Measurements from ENCODE around the gene RBM20. TPM values are rescaled to one million over a fixed set of nuclear protein-coding genes. Genes with fewer than 3 reads are reported as not detected.

RBM20 gene
- total and polyA plus RNA-seq, 2 of the 13 experiments (the other 11 are each of a cell fraction or from before 2014, with no cell fraction given), result 0.02 to 0.22 TPM

DNA sequence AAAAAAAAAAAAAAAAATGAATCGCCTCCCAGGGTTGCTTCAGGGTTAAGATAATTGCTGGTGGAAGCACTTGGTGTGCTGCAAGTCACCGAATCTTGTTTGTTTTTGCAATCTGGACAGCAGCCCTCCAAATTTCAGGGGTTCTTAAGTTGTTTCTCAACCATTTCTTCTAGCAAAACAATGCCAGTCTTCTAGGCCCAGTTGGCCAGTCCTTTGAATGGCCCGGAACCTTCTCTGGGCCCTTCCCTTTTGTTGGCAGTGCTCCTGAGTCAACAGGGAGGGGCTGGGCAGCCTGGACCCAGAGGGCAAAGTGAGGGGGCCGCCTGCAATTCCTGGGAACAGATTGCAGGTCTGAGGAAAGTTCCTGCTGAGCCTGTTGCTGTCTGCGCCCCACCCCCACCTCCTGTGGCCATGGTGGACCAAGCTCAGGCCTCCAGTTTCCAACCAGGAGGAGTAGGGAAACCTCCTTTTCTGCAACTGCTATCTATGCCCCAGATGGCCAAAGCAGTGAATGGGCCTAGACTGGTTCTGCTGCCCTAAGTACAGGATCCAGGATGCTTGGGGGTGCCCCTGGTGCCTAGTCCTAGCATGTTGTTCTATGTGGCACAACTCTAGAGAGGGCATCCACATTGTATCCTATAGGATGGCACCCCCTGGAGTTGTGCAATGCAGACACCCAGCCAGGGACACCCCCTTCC, 196.2 kb downstream of the RBM20 start (continued):
- TF ChIP-seq KLF12 (CRISPR knock-in tag; IDR thresholded peaks at IDR 0.05; ENCODE audit: borderline replicate concordance) (peak; percentile 62; the same call in 1 of the 2 replicates), THYN1 (CRISPR knock-in tag; IDR thresholded peaks at IDR 0.05; ENCODE audit: borderline replicate concordance, low read depth) (no peak), RAD21 (CRISPR knock-in tag; IDR thresholded peaks at IDR 0.05) (0 out of 2 replicates have a peak, but pooled peaks have one; percentile 19), GTF2F1 (IDR thresholded peaks at IDR 0.05; ENCODE audit: low read length) (no peak), HOXD1 (CRISPR knock-in tag; IDR thresholded peaks at IDR 0.05) (peak; percentile 49; the same call in 1 of the 2 replicates), FOXA1 (IDR thresholded peaks at IDR 0.05) (no peak), FOXA1 (CRISPR knock-in tag; IDR thresholded peaks at IDR 0.05) (peak; percentile 93), FOXO1 (CRISPR knock-in tag; IDR thresholded peaks at IDR 0.05) (peak; percentile 67; the same call in 1 of the 2 replicates), ZNF264 (CRISPR knock-in tag; IDR thresholded peaks at IDR 0.05) (peak; percentile 84; the same call in 1 of the 2 replicates), ZNF670 (CRISPR knock-in tag; IDR thresholded peaks at IDR 0.05; ENCODE audit: borderline replicate concordance) (0 out of 2 replicates have a peak, but pooled peaks have one; percentile 27), ZNF552 (CRISPR knock-in tag; IDR thresholded peaks at IDR 0.05; ENCODE audit: borderline replicate concordance) (no peak), ZNF788 (CRISPR knock-in tag; IDR thresholded peaks at IDR 0.05; ENCODE audit: borderline replicate concordance) (peak; percentile 71; the same call in 1 of the 2 replicates), RFXAP (CRISPR knock-in tag; IDR thresholded peaks at IDR 0.05; ENCODE audit: borderline replicate concordance) (peak; percentile 71; the same call in 1 of the 2 replicates), NR2F2 (IDR thresholded peaks at IDR 0.05; ENCODE audit: borderline replicate concordance, low read depth) (peak; percentile 48; the same call in 1 of the 2 replicates), CEBPG (CRISPR knock-in tag; IDR thresholded peaks at IDR 0.05) (peak; percentile 49; the same call in 1 of the 2 replicates)
- TF ChIP-seq, protein P1, sequence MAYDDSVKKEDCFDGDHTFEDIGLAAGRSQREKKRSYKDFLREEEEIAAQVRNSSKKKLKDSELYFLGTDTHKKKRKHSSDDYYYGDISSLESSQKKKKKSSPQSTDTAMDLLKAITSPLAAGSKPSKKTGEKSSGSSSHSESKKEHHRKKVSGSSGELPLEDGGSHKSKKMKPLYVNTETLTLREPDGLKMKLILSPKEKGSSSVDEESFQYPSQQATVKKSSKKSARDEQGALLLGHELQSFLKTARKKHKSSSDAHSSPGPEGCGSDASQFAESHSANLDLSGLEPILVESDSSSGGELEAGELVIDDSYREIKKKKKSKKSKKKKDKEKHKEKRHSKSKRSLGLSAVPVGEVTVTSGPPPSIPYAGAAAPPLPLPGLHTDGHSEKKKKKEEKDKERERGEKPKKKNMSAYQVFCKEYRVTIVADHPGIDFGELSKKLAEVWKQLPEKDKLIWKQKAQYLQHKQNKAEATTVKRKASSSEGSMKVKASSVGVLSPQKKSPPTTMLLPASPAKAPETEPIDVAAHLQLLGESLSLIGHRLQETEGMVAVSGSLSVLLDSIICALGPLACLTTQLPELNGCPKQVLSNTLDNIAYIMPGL (CRISPR knock-in tag; IDR thresholded peaks at IDR 0.05; ENCODE audit: borderline replicate concordance in 1 of 2, low read depth in 1 of 2), result 0 out of 4 replicates have a peak, but pooled peaks of 1 of the 2 experiments have one; percentile 36
- TF ChIP-seq, protein P2, sequence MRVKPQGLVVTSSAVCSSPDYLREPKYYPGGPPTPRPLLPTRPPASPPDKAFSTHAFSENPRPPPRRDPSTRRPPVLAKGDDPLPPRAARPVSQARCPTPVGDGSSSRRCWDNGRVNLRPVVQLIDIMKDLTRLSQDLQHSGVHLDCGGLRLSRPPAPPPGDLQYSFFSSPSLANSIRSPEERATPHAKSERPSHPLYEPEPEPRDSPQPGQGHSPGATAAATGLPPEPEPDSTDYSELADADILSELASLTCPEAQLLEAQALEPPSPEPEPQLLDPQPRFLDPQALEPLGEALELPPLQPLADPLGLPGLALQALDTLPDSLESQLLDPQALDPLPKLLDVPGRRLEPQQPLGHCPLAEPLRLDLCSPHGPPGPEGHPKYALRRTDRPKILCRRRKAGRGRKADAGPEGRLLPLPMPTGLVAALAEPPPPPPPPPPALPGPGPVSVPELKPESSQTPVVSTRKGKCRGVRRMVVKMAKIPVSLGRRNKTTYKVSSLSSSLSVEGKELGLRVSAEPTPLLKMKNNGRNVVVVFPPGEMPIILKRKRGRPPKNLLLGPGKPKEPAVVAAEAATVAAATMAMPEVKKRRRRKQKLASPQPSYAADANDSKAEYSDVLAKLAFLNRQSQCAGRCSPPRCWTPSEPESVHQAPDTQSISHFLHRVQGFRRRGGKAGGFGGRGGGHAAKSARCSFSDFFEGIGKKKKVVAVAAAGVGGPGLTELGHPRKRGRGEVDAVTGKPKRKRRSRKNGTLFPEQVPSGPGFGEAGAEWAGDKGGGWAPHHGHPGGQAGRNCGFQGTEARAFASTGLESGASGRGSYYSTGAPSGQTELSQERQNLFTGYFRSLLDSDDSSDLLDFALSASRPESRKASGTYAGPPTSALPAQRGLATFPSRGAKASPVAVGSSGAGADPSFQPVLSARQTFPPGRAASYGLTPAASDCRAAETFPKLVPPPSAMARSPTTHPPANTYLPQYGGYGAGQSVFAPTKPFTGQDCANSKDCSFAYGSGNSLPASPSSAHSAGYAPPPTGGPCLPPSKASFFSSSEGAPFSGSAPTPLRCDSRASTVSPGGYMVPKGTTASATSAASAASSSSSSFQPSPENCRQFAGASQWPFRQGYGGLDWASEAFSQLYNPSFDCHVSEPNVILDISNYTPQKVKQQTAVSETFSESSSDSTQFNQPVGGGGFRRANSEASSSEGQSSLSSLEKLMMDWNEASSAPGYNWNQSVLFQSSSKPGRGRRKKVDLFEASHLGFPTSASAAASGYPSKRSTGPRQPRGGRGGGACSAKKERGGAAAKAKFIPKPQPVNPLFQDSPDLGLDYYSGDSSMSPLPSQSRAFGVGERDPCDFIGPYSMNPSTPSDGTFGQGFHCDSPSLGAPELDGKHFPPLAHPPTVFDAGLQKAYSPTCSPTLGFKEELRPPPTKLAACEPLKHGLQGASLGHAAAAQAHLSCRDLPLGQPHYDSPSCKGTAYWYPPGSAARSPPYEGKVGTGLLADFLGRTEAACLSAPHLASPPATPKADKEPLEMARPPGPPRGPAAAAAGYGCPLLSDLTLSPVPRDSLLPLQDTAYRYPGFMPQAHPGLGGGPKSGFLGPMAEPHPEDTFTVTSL (CRISPR knock-in tag; IDR thresholded peaks at IDR 0.05; ENCODE audit: borderline replicate concordance), result peak; percentile 72; the same call in 1 of the 2 replicates
- TF ChIP-seq, protein P3, sequence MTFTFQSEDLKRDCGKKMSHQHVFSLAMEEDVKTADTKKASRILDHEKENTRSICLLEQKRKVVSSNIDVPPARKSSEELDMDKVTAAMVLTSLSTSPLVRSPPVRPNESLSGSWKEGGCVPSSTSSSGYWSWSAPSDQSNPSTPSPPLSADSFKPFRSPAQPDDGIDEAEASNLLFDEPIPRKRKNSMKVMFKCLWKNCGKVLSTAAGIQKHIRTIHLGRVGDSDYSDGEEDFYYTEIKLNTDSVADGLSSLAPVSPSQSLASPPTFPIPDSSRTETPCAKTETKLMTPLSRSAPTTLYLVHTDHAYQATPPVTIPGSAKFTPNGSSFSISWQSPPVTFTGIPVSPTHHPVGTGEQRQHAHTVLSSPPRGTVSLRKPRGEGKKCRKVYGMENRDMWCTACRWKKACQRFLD (CRISPR knock-in tag; IDR thresholded peaks at IDR 0.05; ENCODE audit: borderline replicate concordance), result 0 out of 2 replicates have a peak, but pooled peaks have one; percentile 33
- TF ChIP-seq, protein P4, sequence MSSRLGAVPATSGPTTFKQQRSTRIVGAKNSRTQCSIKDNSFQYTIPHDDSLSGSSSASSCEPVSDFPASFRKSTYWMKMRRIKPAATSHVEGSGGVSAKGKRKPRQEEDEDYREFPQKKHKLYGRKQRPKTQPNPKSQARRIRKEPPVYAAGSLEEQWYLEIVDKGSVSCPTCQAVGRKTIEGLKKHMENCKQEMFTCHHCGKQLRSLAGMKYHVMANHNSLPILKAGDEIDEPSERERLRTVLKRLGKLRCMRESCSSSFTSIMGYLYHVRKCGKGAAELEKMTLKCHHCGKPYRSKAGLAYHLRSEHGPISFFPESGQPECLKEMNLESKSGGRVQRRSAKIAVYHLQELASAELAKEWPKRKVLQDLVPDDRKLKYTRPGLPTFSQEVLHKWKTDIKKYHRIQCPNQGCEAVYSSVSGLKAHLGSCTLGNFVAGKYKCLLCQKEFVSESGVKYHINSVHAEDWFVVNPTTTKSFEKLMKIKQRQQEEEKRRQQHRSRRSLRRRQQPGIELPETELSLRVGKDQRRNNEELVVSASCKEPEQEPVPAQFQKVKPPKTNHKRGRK (CRISPR knock-in tag; IDR thresholded peaks at IDR 0.05), result no peak
